Cardiac fibroblast (primary cell): ENCODE data around the gene ZSWIM4.

Experiments used
- DNase-seq, 2 donors: peaks; one replicate each; pipeline versions ENCODE4 v3.0.0 to v3.0.0-alpha.2; 2010; ENCODE audit warnings: low read depth in 2 of 2
- H3K4me3 ChIP-seq, 2 donors: replicated peaks in 1 of 2; 1 replicate in 1 of 2; 2 replicates in 1 of 2; pipeline ENCODE4 v1.5.1; 2011; ENCODE audit warnings: low read depth in 2 of 2, low read length in 2 of 2, mild to moderate bottlenecking in 2 of 2, moderate library complexity in 1 of 2
- CTCF ChIP-seq: IDR thresholded peaks from one replicate; pipeline ENCODE4 v1.5.1; 2011; ENCODE audit warnings: low read depth, mild to moderate bottlenecking, low read length, inconsistent platforms

Gene ZSWIM4

DNA sequence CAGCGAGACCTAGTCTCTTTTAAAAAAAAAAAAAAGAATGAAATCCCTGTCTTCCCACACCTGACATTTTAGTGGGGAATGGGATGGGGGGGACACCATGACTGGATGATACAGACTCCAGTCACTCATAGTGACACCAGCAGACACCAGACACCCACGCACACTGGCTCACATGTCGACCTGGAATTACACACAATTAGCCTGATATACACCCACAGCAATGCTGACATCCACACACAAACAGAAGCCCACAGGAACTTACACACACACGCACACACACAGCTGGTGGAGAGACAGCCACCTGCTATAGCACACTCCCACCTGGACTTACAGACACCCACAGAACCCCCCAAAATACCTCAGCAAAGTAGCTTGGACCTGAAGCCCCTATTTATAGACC lies 73.4 kb downstream of the ZSWIM4 start:
- no peak for TF ChIP-seq CTCF
- DNase-seq = no peak
- no peak overlapping the region for H3K4me3 ChIP-seq

DNA sequence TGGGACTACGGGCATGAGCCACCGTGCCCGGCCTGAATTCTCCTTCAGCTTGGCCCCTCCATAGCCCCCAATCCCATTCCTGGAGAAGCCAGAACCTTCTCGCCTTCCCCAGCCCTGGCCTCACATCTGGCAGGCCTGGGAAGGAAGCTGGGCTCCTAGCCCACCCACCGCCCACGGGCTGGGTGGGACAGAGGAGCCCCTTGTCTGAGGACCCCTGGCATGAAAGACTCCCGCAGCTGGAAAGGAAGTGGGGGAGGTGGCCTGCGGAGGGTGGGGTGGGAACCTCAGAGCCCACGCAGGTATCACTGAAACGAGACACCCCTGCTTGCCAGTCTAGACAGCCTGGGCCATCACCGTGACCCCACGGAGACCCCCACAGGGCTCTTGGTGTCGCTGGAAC lies 74.0 kb downstream of the ZSWIM4 start:
- no peak overlapping the region for H3K4me3 ChIP-seq
- no peak for DNase-seq
- TF ChIP-seq CTCF = no peak

- H3K4me3 ChIP-seq = no peak overlapping the region
- no peak for DNase-seq
- no peak for TF ChIP-seq CTCF
Observed at GRCh38 chr19:13870873-13871272, 75.6 kb downstream of the ZSWIM4 start.

GRCh38 chr19:13872339-13872694 lies 77.1 kb downstream of the ZSWIM4 start:
- TF ChIP-seq CTCF = no peak
- no peak overlapping the region for H3K4me3 ChIP-seq
- DNase-seq = no peak

DNA sequence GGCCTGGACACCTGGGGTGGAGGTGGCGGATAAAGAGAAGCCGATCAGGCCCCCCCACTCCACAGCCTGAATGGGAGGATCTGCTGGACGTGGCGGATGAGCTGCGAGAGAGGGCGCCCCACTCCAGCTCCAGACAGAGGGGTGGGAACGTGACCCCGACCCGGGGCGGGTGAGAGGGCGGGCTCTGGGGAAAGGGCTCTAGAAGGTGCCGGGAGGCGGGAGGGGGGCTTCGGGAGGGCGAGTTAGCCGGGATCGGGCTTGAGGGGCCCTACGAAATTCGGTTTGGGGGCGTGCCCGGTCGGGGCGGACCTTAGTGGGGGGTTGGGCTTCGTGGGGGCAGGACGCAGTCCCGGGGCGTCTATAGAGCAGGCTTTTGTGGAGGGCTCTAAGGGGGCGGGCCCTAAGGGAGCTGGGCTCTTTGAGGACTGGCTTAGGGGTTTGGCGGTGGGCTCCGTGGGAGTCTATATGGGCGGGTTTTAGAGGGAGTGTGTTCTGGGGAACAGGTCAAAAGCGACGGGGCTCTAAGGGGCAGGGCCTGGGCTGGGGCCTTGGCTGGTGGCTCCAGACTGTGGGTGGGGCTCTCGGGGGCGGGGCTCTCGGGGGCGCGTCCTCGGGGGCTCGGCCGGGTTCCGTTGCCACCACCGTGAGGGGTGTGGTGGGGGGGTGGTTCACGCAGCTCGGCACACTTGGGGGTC lies 77.6 kb downstream of the ZSWIM4 start:
- TF ChIP-seq CTCF = no peak
- no peak for DNase-seq
- H3K4me3 ChIP-seq = peak overlapping the region in 1 of 2 donors; percentile 31

DNA sequence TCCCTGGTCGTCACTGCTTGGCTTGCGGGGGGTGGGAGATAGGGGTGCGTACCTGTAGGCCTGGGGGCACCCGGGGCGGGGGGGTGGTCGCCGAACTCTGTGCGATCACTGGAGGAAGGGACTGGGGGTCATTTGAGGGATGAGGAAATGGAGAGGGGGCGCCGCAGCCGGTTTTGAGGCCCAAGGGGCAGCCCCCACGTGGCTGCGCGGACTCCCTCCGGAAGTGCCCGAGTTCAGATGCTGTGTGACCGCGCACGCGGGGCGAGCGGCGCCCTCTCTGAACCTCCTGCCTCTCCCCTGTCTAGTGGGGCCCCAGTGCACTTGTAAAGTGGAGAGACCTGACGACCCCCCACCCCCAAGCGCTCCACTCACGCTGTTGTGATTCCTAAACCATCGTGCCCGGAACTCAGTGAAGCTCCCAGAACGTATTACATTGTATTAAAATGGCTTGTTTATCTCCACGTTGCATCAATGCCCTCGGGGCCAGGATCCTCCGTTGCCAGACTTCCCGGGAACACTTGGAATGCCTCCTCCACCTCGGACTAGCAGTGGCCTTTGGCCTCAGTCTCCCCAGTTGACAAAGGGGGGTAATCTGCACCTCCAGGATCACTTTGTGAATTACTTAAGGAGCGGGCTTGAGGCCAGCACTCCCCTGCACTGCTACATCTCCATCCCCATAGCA lies 78.7 kb downstream of the ZSWIM4 start:
- H3K4me3 ChIP-seq = no peak overlapping the region
- no peak for TF ChIP-seq CTCF
- no peak for DNase-seq

- DNase-seq = no peak
- TF ChIP-seq CTCF = no peak
- H3K4me3 ChIP-seq = no peak overlapping the region
Observed at GRCh38 chr19:13875824-13876223, 80.6 kb downstream of the ZSWIM4 start.
